A549 treated with Mapracorat at 1 μM for 4 hours (cell line): ENCODE data around the gene STUB1. TPM values are rescaled to one million over a fixed set of nuclear protein-coding genes. Genes with fewer than 3 reads are reported as not detected.

Source experiments
- total RNA-seq: library from RNA; stranded (reverse); fragments of 200-300 nt; extraction: Qiagen RNA extraction; gene quantifications from 5 replicates; pipeline ENCODE4 v1.2.3, GENCODE V29; 2022

STUB1 gene
- 86.5 to 131 TPM (median 118 TPM) in 5 replicates for total RNA-seq

DNA sequence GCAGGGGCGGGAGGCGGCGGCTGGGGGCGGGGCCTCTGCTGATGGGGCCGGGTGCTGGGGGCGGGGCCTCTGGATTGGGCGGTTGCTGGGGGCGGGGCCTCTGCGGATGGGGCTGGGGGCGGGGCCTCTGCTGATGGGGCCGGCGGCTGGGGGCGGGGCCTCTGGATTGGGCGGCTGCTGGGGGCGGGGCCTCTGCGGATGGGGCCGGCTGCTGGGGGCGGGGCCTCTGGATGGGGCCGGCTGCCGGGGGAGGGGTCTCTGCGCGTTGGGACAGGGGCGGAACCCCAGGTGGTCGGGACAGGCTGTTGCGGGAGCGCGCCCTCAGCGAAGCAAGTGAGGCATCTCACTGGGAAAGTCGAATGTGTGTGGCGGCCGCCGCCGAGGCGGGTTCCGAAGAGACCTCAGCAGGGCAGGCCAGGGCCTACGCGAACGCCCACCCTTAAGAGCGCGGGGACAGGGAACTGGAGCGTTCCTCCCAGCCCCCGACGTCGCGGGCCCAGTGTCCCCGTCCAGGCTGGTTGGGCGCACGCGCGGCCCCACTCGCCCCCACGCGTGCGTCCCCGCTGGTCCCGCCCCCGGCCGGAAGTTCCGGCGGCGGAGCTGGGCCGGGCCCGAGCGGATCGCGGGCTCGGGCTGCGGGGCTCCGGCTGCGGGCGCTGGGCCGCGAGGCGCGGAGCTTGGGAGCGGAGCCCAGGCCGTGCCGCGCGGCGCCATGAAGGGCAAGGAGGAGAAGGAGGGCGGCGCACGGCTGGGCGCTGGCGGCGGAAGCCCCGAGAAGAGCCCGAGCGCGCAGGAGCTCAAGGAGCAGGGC, at the start of gene STUB1:
Gene STUB1 (plus strand): TSS at position 597 of the 811 bp plus-strand sequence. CDS start 116 bp downstream, at position 713.

DNA sequence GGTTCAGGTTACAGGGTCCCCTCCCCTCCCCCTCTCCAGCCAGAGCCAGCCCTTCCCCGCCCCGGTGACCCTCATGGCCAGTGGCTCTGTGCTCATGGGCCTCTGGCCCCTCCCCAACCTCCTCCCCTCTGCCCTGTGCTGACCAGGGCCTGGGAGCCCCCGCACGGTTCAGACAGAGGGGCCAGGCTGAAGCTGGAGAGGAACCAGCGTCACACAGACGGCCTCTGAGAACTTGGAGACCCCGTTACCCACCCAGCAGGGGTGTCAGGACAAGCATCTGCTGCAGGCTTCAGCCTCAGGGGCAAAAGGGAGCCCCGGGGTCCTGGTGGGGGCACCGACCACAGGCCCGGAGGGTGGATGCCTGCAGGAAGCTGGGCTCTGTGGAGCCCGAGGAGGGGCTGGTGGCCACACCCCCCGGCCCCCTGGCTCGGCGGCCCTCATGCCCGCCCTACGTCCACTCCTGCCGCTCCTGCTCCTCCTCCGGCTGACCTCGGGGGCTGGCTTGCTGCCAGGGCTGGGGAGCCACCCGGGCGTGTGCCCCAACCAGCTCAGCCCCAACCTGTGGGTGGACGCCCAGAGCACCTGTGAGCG, 49.3 kb upstream of the STUB1 start, which contains the start of gene WFIKKN1:
Gene WFIKKN1 (plus strand): TSS at position 171 of the 591 bp plus-strand sequence. CDS start 269 bp downstream, at position 440.

DNA sequence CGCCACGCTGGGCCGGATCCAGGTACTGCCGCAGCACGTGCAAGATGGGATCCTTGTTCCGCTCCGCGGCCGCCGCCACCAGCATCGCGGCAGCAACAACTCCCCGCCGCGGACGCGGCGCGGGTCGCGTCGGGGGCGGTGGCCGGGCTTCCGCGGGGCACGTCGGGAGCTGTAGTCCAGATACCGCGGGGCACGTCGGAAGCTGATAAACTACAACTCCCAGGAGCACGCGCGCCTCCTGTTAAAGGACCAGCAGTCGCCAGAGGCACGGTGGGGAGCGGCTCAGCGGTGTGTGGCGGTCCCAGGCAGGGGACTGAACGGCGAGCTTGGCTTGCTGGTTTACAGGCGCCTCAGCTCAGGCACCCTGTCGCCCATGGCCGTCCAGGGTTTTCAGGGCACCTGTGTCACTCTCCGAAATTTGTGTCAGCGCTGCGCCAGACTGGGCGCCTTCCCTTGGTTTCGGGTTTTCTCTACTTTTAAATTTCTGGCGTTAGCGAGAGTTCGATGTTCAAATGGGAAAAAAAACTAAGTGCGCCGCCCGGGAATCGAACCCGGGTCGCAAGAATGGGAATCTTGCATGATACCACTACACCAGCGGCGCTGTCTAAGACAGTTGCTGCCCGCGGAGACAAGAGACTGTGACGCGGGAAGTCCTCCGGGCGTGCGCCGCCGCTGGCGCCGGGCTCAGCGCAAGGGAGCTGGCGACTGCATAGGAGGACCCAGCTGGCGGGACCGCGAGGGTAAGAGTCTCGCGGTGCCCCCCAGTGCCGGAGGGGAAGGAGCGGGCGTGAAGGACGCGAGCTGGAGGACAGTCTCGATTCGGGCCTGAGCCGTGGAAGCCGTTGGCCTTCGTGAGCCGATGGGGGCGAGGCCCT, 43.8 kb upstream of the STUB1 start, which contains the start of gene METTL26:
Gene METTL26 (minus strand): TSS at position 100 of the 875 bp plus-strand sequence. CDS start 15 bp downstream, at position 85.

GRCh38 chr16:641326-642188, 38.7 kb upstream of the STUB1 start, which contains the start of gene MCRIP2:
Gene MCRIP2, plus strand, starts transcription at chr16:641828. Its CDS starts 164 bp downstream, at chr16:641992.

GRCh38 chr16:648781-649589, 31.2 kb upstream of the STUB1 start, which contains the start of gene WDR90:
Gene WDR90, plus strand, starts transcription at chr16:649365. Its CDS starts 52 bp downstream, at chr16:649417.

GRCh38 chr16:667780-668518, 12.3 kb upstream of the STUB1 start, which contains the start of gene RHOT2:
Gene RHOT2, plus strand, starts transcription at chr16:668132. Its CDS starts 68 bp downstream, at chr16:668200.

DNA sequence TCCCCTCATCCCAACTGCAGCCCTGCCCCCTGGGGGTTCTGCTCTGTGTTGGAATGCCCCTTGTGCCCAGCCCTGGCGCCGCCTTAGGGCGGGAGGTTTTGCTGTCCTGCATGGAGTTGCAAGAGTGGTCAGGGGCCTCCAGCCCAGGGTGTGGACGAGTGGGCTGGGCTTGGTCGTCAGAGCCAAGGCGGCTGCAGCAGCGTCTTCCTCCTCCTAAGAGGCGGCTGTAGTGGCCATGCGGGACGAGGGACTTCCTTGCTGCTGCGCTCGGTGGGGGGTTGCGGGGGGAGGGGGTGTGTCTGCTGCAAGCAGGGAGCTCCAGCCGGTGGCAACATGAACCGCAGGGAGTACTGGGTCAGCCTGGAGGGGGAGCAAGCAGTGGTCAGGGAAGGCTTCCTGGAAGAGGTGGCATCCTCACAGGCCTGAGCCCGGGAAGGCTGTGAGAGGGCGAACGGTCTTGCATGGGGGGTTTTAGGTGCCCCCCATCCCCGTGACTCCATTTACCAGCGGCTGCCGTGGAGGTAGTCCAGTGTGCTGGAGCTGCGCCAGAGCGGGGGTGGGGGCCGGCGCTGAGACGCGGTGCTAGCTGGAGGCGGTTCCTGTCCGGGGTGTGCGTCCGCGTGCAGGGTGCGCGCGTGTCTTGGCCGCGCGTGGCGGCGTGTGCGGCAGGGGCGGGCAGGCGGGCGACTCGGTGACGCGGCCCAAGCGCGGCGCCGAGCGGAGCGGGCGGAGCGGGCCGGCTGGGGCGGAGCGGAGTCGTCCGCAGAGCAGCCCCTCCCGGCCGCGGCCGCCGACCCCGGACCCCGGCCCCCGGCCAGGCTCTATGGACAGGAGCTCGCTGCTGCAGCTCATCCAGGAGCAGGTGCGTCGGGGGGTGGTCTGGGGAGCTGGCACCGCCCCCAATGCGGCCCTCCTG, 5.0 kb upstream of the STUB1 start, which contains the start of gene RHBDL1:
Gene RHBDL1 (plus strand): TSS at position 704 of the 916 bp plus-strand sequence. CDS start 120 bp downstream, at position 824.

GRCh38 chr16:684071-684794, 4.0 kb downstream of the STUB1 start, which contains the start of gene JMJD8:
Gene JMJD8, minus strand, starts transcription at chr16:684334. Its CDS starts 15 bp downstream, at chr16:684319.

GRCh38 chr16:705431-706188, 25.4 kb downstream of the STUB1 start, which contains the start of gene FBXL16:
Gene FBXL16, minus strand, starts transcription at chr16:705801. Its CDS starts 8,396 bp downstream, at chr16:697405.

DNA sequence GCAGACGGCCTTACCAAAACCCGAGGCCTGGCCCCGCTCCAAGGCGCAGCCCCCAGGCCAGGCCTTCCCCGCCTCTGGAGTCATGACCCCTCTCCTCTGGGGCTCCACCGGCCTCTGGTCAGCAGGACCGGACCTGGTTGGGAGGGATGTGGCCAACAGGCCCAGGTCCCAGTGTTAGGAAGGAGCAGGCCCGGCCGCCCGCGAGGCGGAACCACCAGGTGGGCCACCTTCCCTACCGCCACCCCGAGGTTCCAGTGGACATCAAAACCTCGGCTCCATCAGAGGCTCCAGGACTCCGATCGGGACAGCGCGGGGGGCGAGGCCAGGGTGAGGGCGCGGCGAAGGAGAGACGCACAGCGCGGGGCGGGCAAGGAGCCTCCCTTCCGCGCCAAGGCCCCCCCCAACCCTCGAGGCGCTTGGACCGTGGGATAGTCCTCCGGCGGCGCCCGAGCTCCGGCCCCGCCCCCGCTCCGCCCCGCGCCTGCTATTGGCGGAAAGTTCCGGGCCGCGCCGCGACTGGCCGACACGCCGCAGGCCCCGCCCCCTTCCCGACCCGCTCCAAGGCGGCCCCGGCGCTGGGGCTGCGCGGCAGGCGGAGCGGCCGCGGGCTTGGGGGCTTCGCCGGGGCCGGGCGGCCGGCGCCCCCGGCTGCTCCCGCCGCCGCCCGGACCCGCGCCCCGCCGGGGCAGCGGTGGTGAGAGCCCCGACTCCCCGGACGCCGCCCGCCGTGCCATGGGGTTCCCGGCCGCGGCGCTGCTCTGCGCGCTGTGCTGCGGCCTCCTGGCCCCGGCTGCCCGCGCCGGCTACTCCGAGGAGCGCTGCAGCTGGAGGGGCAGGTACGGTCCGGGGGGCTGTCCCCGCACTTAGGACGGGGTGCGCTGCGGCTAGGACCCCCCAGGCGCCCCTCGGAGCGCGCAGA, 34.6 kb downstream of the STUB1 start, which contains the start of gene METRN:
Gene METRN (plus strand): TSS at position 561 of the 919 bp plus-strand sequence. CDS start 172 bp downstream, at position 733.

GRCh38 chr16:720990-721764, 41.0 kb downstream of the STUB1 start, which contains the start of gene ANTKMT:
Gene ANTKMT, plus strand, starts transcription at chr16:721146. Its CDS starts 129 bp downstream, at chr16:721275.

GRCh38 chr16:726438-727290, 46.5 kb downstream of the STUB1 start, which contains the start of the genes CCDC78 and HAGHL:
Gene CCDC78, minus strand, starts transcription at chr16:726443. Its CDS starts 76 bp downstream, at chr16:726367.
Gene HAGHL, plus strand, starts transcription at chr16:727106. Its CDS starts 404 bp downstream, at chr16:727510.

